Measurements from ENCODE around the gene FAM47E. TPM values are rescaled to one million over a fixed set of nuclear protein-coding genes. Genes with fewer than 3 reads are reported as not detected.

Gene FAM47E
- total and polyA plus RNA-seq, 2 of the 8 experiments (the other 6 are each of a cell fraction or from before 2014, with no cell fraction given): 1.3 to 1.4 TPM

GRCh38 chr4:76300012-76300411 lies 48.5 kb downstream of the FAM47E start (continued):
- TF ChIP-seq MAFK (IDR thresholded peaks at IDR 0.05; ENCODE audit: low read depth, low read length) (no peak), YY1 (IDR thresholded peaks at IDR 0.05; ENCODE audit: low read depth, low read length) (no peak)
- TF ChIP-seq, protein P1, sequence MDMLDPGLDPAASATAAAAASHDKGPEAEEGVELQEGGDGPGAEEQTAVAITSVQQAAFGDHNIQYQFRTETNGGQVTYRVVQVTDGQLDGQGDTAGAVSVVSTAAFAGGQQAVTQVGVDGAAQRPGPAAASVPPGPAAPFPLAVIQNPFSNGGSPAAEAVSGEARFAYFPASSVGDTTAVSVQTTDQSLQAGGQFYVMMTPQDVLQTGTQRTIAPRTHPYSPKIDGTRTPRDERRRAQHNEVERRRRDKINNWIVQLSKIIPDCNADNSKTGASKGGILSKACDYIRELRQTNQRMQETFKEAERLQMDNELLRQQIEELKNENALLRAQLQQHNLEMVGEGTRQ (IDR thresholded peaks at IDR 0.05; ENCODE audit: low read length): no peak

Data from H1 (cell line).